Measurements from ENCODE around the gene KLF13. TPM values are rescaled to one million over a fixed set of nuclear protein-coding genes. Genes with fewer than 3 reads are reported as not detected.

KLF13 gene
- total and polyA plus RNA-seq, 2 experiments from 2014 or later = 23.5 to 28.6 TPM

- Histone ChIP-seq H3K4me2 (no peak overlapping the region), H3K79me2 (replicated peaks; ENCODE audit: insufficient read depth) (no peaks in the 10 kb centered on the region), H3K27me3 (ENCODE audit: insufficient read depth) (no peaks in the 10 kb centered on the region), H2AFZ (no peak overlapping the region), H3K4me1 (ENCODE audit: insufficient read depth) (no peaks in the 10 kb centered on the region), H3F3A (replicated peaks; ENCODE audit: low read depth) (no peaks in the 10 kb centered on the region), H4K20me1 (replicated peaks; ENCODE audit: insufficient read depth) (no peaks in the 10 kb centered on the region), H3K27ac (ENCODE audit: low read depth) (no peak overlapping the region), H3K4me3 (no peak overlapping the region), H3K9me2 (ENCODE audit: insufficient read depth) (no peaks in the 10 kb centered on the region), H3K36me3 (ENCODE audit: insufficient read depth) (no peaks in the 10 kb centered on the region)
- H3K4me3 Mint-ChIP-seq = no peak overlapping the region
- H3K36me3 Mint-ChIP-seq (ENCODE audit: low read depth) = peaks cover 3% of the 10 kb centered on the region; the same call in 2 of the 3 replicates
- no peak overlapping the region for H3K27ac Mint-ChIP-seq
- 0 out of 3 replicates have a peak, but pooled peaks cover 4% of the 10 kb centered on the region for H3K9me3 Mint-ChIP-seq
- H3K27me3 Mint-ChIP-seq (ENCODE audit: insufficient read depth, low read depth, poor library complexity) = peaks cover 13% of the 10 kb centered on the region
- DNase-seq (ENCODE audit: low spot score) (no peak), ATAC-seq (no peak)
- peaks cover 4% of the 10 kb centered on the region; the same call in 2 of the 3 replicates for H3K4me1 Mint-ChIP-seq
- TF ChIP-seq ZNF331 (CRISPR knock-in tag; IDR thresholded peaks at IDR 0.05; ENCODE audit: low read depth) = no peak
- no peak for TF ChIP-seq ZNF462 (CRISPR knock-in tag; IDR thresholded peaks at IDR 0.05)
- TF ChIP-seq ZNF114 (CRISPR knock-in tag; IDR thresholded peaks at IDR 0.05) = no peak
- no peak for TF ChIP-seq POLR2AphosphoS5 (IDR thresholded peaks at IDR 0.05; ENCODE audit: low read depth)
- TF ChIP-seq ETS1 (IDR thresholded peaks at IDR 0.05) = no peak
- TF ChIP-seq CTCF (conservative IDR thresholded peaks at IDR 0.05; ENCODE audit: low read depth in 2 of 2) = no peak
These were observed 77.0 kb downstream of the KLF13 start for GRCh38 chr15:31403606-31404005.
